Fibroblast of lung (primary cell): ENCODE measurements around the gene ACO2. TPM values are rescaled to one million over a fixed set of nuclear protein-coding genes. Genes with fewer than 3 reads are reported as not detected.

Experiments
- DNase-seq, 2 donors: peaks; one replicate each; pipeline versions ENCODE4 v3.0.0 to v3.0.0-alpha.2; 2010; ENCODE audit warnings: low read depth in 2 of 2
- H2AFZ ChIP-seq: 2 replicates; pipeline ENCODE4 v1.5.1; 2012; ENCODE audit warnings: low read length, control low read depth, inconsistent platforms
- H3K27ac ChIP-seq: 2 replicates; pipeline ENCODE4 v1.5.1; 2011; ENCODE audit warnings: low read length, control low read depth; ENCODE audit not compliant: insufficient read depth
- H3K27me3 ChIP-seq: 2 replicates; pipeline ENCODE4 v1.5.1; 2011; ENCODE audit warnings: mild to moderate bottlenecking, low read length; ENCODE audit not compliant: control insufficient read depth, insufficient read depth
- H3K36me3 ChIP-seq: 2 replicates; pipeline ENCODE4 v1.5.1; 2011; ENCODE audit warnings: low read length; ENCODE audit not compliant: control insufficient read depth, insufficient read depth
- H3K4me1 ChIP-seq: 2 replicates; pipeline ENCODE4 v1.5.1; 2011; ENCODE audit warnings: low read length; ENCODE audit not compliant: control insufficient read depth, insufficient read depth; ENCODE audit errors: extremely low read depth
- H3K4me2 ChIP-seq: 2 replicates; pipeline ENCODE4 v1.5.1; 2011; ENCODE audit warnings: low read length, control low read depth; ENCODE audit not compliant: insufficient read depth; ENCODE audit errors: extremely low read depth
- H3K4me3 ChIP-seq, 4 experiments: fragments of 200-600 bp in 1 of 4; sonication (generic) in 1 of 4; replicated peaks in 1 of 4; 2 replicates each; pipeline ENCODE4 v1.5.1; 2011 to 2016; ENCODE audit warnings: low read length in 4 of 4, low read depth in 3 of 4, mild to moderate bottlenecking in 3 of 4, control low read depth in 2 of 4, inconsistent platforms in 1 of 4, mixed read lengths in 1 of 4; ENCODE audit not compliant: insufficient read depth in 1 of 4; ENCODE audit errors: control extremely low read depth in 1 of 4
- H3K79me2 ChIP-seq: 2 replicates; pipeline ENCODE4 v1.5.1; 2012; ENCODE audit warnings: mild to moderate bottlenecking, low read length, inconsistent platforms; ENCODE audit not compliant: control insufficient read depth, insufficient read depth
- H3K9ac ChIP-seq: 2 replicates; pipeline ENCODE4 v1.5.1; 2011; ENCODE audit warnings: mild to moderate bottlenecking, low read length, control low read depth; ENCODE audit not compliant: insufficient read depth
- H3K9me3 ChIP-seq: 2 replicates; pipeline ENCODE4 v1.5.1; 2012; ENCODE audit warnings: low read depth, low read length; ENCODE audit not compliant: control insufficient read depth, insufficient read depth
- H4K20me1 ChIP-seq: 2 replicates; pipeline ENCODE4 v1.5.1; 2011; ENCODE audit warnings: low read length; ENCODE audit not compliant: control insufficient read depth, insufficient read depth; ENCODE audit errors: extremely low read depth
- EZH2 ChIP-seq: IDR thresholded peaks from 2 replicates; pipeline ENCODE4 v1.5.1; 2012; ENCODE audit warnings: low read length, control low read depth, mild to moderate bottlenecking; ENCODE audit errors: missing control alignments
- polyA plus RNA-seq, 2 donors: library from polyadenylated mRNA; depleted of rRNA in 1 of 2; stranded (reverse) in 1 of 2; unstranded in 1 of 2; fragments of >200 nt; gene quantifications; 2 replicates each; pipeline ENCODE4 v1.2.1, GENCODE V29; 2011 to 2012; ENCODE audit warnings: missing spikeins in 1 of 2
- total RNA-seq: library from RNA; depleted of rRNA; stranded (reverse); fragments of >200 nt; gene quantifications from 2 replicates; pipeline ENCODE4 v1.2.1, GENCODE V29; 2014
- TF ChIP-seq, protein P1 (sequence below), 2 donors: IDR thresholded peaks in 1 of 2; conservative IDR thresholded peaks in 1 of 2; 1 replicate in 1 of 2; 2 replicates in 1 of 2; pipeline ENCODE4 v1.5.1; 2011 to 2012; ENCODE audit warnings: low read length in 2 of 2, control low read depth in 1 of 2, inconsistent platforms in 1 of 2, low read depth in 1 of 2, mild to moderate bottlenecking in 1 of 2

Gene ACO2
- total and polyA plus RNA-seq, 2 donors (not counting 1 experiment from before 2014, with no cell fraction given) = 37.6 to 80.3 TPM

DNA sequence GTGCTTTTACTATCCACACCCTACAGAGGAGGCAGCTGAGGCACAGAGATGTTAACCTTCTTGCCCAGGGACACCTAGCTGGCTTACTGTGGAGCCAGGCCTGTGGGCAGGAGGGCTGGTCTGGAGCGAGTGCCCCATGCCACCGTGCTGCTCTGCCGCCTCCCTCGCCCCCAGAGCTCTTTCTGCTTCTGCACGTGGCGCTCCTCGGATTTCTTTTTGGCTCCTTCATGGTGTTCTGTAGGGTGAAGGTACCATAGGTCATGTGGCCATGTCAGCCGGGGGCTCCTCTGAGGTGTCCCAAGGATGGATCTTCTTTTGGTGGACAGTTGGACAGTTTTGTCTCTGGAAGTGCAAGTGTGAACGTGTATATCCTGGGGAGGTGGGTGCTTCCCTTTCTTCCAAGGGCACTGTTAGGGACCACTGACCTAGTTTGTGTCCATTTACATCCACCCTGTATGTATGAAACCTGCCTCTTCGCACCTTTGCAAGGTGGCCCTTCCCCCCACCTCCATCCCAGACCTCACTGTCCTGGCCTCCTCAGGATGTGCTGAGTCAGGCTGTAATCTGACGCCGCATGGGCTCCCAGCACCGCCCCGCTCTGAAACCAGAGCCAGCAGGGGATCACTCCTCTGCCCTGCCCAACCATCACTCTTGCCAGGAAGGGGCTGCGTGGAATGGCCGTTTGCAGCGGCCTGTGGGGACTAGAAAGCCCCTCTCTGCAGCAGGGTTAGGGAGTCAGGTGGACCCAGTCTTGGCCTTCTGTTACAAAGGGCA, 43.7 kb downstream of the ACO2 start:
- Histone ChIP-seq H2AFZ (no peak overlapping the region), H3K4me2 (no peak overlapping the region), H3K79me2 (no peaks in the 10 kb centered on the region), H3K36me3 (peaks cover 21% of the 10 kb centered on the region), H3K27me3 (no peaks in the 10 kb centered on the region), H3K4me3 (no peak overlapping the region), H3K9ac (no peak overlapping the region), H3K9me3 (no peaks in the 10 kb centered on the region), H4K20me1 (no peaks in the 10 kb centered on the region), H3K4me1 (peaks cover 9% of the 10 kb centered on the region), H3K27ac (no peak overlapping the region)
- DNase-seq = peak; percentile 74 to 76
- TF ChIP-seq, protein P1, sequence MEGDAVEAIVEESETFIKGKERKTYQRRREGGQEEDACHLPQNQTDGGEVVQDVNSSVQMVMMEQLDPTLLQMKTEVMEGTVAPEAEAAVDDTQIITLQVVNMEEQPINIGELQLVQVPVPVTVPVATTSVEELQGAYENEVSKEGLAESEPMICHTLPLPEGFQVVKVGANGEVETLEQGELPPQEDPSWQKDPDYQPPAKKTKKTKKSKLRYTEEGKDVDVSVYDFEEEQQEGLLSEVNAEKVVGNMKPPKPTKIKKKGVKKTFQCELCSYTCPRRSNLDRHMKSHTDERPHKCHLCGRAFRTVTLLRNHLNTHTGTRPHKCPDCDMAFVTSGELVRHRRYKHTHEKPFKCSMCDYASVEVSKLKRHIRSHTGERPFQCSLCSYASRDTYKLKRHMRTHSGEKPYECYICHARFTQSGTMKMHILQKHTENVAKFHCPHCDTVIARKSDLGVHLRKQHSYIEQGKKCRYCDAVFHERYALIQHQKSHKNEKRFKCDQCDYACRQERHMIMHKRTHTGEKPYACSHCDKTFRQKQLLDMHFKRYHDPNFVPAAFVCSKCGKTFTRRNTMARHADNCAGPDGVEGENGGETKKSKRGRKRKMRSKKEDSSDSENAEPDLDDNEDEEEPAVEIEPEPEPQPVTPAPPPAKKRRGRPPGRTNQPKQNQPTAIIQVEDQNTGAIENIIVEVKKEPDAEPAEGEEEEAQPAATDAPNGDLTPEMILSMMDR (conservative IDR thresholded peaks at IDR 0.05 in 1 of 2, IDR thresholded peaks at IDR 0.05 in 1 of 2; ENCODE audit: low read depth in 1 of 2, low read length in 2 of 2) = no peak
- TF ChIP-seq EZH2 = no peak

DNA sequence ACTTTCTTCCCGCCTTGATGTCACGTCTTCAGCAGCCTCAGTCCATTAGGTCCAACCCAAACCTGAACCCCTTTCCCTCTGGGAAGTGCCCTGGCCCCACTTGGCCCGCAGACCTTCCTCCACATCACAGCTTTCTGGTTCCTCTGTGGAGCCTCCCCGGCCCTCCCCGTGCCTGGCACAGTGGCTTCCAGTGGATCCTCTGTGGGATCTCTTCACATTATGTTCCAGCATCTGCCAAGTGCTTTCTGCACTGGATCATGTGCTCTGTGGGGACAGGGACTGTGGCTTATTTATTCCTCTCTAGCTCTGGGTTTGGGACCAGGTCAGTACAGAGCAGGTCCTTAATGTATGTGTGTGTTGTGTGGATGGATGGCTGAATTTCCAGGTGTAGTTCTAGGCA, 44.5 kb downstream of the ACO2 start:
- no peak overlapping the region for H2AFZ ChIP-seq
- no peak for TF ChIP-seq EZH2
- TF ChIP-seq, protein P1 (conservative IDR thresholded peaks at IDR 0.05 in 1 of 2, IDR thresholded peaks at IDR 0.05 in 1 of 2; ENCODE audit: low read depth in 1 of 2, low read length in 2 of 2) = no peak
- no peaks in the 10 kb centered on the region for H3K9me3 ChIP-seq
- H3K4me1 ChIP-seq = peaks cover 9% of the 10 kb centered on the region
- H3K27ac ChIP-seq = no peak overlapping the region
- no peak overlapping the region for H3K9ac ChIP-seq
- H4K20me1 ChIP-seq = no peaks in the 10 kb centered on the region
- H3K79me2 ChIP-seq = no peaks in the 10 kb centered on the region
- H3K36me3 ChIP-seq = peaks cover 22% of the 10 kb centered on the region
- H3K4me2 ChIP-seq = no peak overlapping the region
- H3K27me3 ChIP-seq = no peaks in the 10 kb centered on the region
- no peak for DNase-seq
- H3K4me3 ChIP-seq = no peak overlapping the region

DNA sequence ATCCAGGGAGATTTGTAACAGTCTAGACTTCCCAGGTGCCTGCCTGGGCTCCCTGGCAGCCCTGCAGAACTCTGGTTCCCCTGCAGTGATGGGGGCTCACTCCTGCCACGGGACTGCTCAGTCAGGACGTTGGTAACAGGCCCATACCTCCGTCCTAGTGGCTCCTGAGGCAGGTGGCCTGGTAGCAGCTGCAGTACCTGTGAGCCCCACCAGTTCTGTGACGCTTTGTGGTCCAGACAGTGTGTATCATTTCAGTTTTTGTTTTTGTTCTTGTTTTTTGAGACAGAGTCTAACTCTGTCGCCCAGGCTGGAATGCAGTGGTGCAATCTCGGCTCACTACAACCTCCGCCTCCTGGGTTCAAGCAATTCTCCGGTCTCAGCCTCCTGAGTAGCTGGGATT, 47.5 kb downstream of the ACO2 start:
- no peaks in the 10 kb centered on the region for H4K20me1 ChIP-seq
- no peak overlapping the region for H2AFZ ChIP-seq
- peaks cover 22% of the 10 kb centered on the region for H3K36me3 ChIP-seq
- no peak overlapping the region for H3K4me3 ChIP-seq
- no peak overlapping the region for H3K27ac ChIP-seq
- H3K4me2 ChIP-seq = no peak overlapping the region
- no peak for DNase-seq
- TF ChIP-seq EZH2 = no peak
- TF ChIP-seq, protein P1 (conservative IDR thresholded peaks at IDR 0.05 in 1 of 2, IDR thresholded peaks at IDR 0.05 in 1 of 2; ENCODE audit: low read depth in 1 of 2, low read length in 2 of 2) = no peak
- H3K9me3 ChIP-seq = no peaks in the 10 kb centered on the region
- no peak overlapping the region for H3K9ac ChIP-seq
- H3K4me1 ChIP-seq = peaks cover 9% of the 10 kb centered on the region
- H3K27me3 ChIP-seq = no peaks in the 10 kb centered on the region
- no peaks in the 10 kb centered on the region for H3K79me2 ChIP-seq
